RWPE1 (cell line): Measurements from ENCODE around the gene LIMA1.
"Not testable (repeated sequence)": the region's sequence is repeated elsewhere in the genome, so short reads cannot be mapped to it uniquely, and the experiment has no call there.

Source experiments
- CTCF ChIA-PET: fragments of 350-600 bp; sonication (Branson Sonifier 250); formaldehyde crosslinking; extraction: SDS; loops from one replicate; lab custom pipeline; 2021; lab: Yijun Ruan, JAX
- POLR2A ChIA-PET: fragments of 400-600 bp; formaldehyde crosslinking; extraction: SDS; loops from one replicate; lab custom pipeline; 2020; ENCODE audit warnings: antibody characterized with exemption; ENCODE audit not compliant: low non-redundant PET; lab: Yijun Ruan, JAX
- DNase-seq: peaks from one replicate; pipeline ENCODE4 v3.0.0; 2012; ENCODE audit warnings: low spot score
- H3K27ac ChIP-seq: fragments of 450-650 bp; 2 replicates; pipeline ENCODE4 v1.5.1; 2017
- CTCF ChIP-seq: fragments of 450-650 bp; conservative IDR thresholded peaks from 2 replicates; pipeline ENCODE4 v1.5.1; 2017; ENCODE audit warnings: low read depth, mild to moderate bottlenecking

LIMA1 gene

GRCh38 chr12:50322206-50322605 is 38.9 kb upstream of the LIMA1 start:
- ChIA-PET POLR2A (no interaction called here), CTCF (interaction anchor here (0.5 to 1.2 kb wide), 2 partner anchors 24 to 30 kb away, joined by 3 read pairs; no protein-coding TSS in a partner anchor)
- H3K27ac ChIP-seq: no peak overlapping the region
- no peak for DNase-seq
- TF ChIP-seq CTCF: no peak

GRCh38 chr12:50317203-50317602 is 33.9 kb upstream of the LIMA1 start:
- DNase-seq: no peak
- ChIA-PET CTCF (interaction anchor here (0.9 kb wide), 1 partner anchor 141 kb away, joined by 3 read pairs; no protein-coding TSS in a partner anchor), POLR2A (no interaction called here)
- no peak overlapping the region for H3K27ac ChIP-seq
- no peak for TF ChIP-seq CTCF

GRCh38 chr12:50315803-50316202 is 32.5 kb upstream of the LIMA1 start:
- no peak for TF ChIP-seq CTCF
- H3K27ac ChIP-seq: no peak overlapping the region
- ChIA-PET POLR2A (no interaction called here), CTCF (interaction anchor here (0.6 kb wide), 1 partner anchor 732 kb away, joined by 3 read pairs; no protein-coding TSS in a partner anchor)
- no peak for DNase-seq

- peak overlapping the region; percentile 47 for H3K27ac ChIP-seq
- peak; percentile 62 for TF ChIP-seq CTCF
- ChIA-PET CTCF (interaction anchor here (0.7 to 1.0 kb wide), 9 partner anchors 9 to 230 kb away, joined by 3 to 5 read pairs (median 3); partner anchors contain the start of genes COX14 and SMARCD1), POLR2A (no interaction called here)
- DNase-seq: peak; percentile 55
Observed at GRCh38 chr12:50314636-50315312, 31.5 kb upstream of the LIMA1 start.

GRCh38 chr12:50313971-50314370 is 30.7 kb upstream of the LIMA1 start:
- POLR2A ChIA-PET, DNase-seq: not testable (repeated sequence)
- H3K27ac ChIP-seq: peak overlapping the region; percentile 47
- CTCF ChIA-PET: interaction anchor here (0.7 to 1.0 kb wide), 6 partner anchors 8 to 229 kb away, joined by 3 to 5 read pairs (median 3); partner anchors contain the start of genes COX14 and SMARCD1

GRCh38 chr12:50313256-50313931 is 30.1 kb upstream of the LIMA1 start:
- DNase-seq: peak; percentile 47
- peak overlapping the region; percentile 47 for H3K27ac ChIP-seq
- no peak for TF ChIP-seq CTCF
- POLR2A ChIA-PET: no interaction called here
- CTCF ChIA-PET: no interaction called here

GRCh38 chr12:50311858-50312609 is 28.7 kb upstream of the LIMA1 start:
- peak overlapping the region; percentile 29 for H3K27ac ChIP-seq
- DNase-seq, POLR2A ChIA-PET, CTCF ChIA-PET: not testable (repeated sequence)
